Measurements from ENCODE around the gene ZC3H4. TPM values are rescaled to one million over a fixed set of nuclear protein-coding genes. Genes with fewer than 3 reads are reported as not detected.

The ZC3H4 gene
- 10.1 and 13.1 TPM in 2 replicates for total RNA-seq (2014; rRNA removed; shearing (Covaris generic))

DNA sequence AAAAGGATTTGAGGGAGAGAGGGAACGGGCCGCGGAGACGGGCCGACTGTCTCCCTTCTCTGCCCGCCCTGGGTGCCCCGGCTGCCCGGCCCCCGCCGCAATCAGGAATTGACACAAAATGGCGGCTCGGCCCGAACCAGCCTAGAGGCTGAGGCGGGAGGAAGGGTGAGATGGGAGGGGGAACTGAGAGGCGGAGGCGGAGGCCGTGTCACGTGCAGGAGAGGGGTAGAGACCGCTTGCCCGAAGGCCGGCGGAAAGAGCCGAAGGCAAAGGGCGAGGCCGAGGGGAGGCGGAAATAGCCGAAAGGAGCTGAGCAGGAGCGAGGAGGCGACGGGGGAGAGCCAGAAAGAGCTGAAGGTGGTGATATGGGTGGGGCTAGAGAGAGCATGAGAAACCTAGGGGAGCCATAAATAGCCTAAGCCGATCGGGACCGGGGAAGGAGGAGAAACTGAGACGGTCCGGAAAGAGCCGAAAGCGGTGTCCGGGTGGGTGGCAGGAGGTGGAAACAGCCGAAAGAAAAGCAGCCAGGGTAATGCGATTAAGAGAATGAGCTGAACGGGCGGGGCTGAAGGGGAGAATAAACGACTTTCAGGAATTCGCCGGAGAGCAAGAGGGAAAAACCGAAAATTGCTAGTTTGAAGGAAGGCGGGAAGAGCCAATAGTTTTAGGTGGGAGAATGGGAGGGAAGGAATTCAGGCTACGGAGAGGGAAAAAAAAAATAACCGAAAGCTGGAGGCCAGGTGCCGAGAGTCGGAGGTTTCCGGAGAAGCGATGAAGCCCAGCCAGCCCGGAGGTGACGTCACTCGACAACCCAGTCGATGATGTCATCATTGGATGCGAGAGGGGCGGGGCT lies at the start of gene ZC3H4:
ZC3H4 (minus strand) TSS at position 780 of the 853 bp plus-strand sequence. CDS start 1,192 bp downstream, outside the sequence.
- peak; percentile 95 for DNase-seq (ENCODE audit: low spot score)

DNA sequence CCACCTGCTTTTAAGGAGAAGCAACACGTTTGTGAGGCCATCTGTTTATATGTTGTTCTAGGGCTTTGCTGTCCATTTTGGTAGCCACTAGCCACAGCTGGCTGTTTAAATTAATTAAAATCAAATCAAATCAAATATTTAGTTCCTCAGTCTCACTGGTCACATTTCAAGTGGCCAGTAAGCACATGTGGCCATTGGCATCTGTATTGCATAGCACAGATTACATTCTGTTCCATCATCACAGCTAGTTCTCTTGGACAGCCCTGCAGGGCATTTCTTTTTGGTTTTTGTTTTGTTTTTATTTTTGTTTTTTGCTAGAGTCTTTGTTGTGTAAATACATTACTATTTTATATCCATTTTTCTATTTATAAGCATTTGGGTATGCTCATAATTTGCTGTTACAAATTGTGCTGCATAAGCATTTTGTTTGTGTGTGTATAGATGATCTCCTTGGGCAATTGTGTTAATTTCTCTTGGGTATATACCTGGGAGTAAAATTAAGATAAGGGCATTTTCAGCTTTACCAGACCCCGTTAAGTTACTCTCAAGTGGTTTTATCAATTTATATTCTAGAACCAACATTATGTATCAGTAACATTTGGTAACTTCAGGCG lies 48.4 kb upstream of the ZC3H4 start:
- no peak for DNase-seq (ENCODE audit: low spot score)

DNA sequence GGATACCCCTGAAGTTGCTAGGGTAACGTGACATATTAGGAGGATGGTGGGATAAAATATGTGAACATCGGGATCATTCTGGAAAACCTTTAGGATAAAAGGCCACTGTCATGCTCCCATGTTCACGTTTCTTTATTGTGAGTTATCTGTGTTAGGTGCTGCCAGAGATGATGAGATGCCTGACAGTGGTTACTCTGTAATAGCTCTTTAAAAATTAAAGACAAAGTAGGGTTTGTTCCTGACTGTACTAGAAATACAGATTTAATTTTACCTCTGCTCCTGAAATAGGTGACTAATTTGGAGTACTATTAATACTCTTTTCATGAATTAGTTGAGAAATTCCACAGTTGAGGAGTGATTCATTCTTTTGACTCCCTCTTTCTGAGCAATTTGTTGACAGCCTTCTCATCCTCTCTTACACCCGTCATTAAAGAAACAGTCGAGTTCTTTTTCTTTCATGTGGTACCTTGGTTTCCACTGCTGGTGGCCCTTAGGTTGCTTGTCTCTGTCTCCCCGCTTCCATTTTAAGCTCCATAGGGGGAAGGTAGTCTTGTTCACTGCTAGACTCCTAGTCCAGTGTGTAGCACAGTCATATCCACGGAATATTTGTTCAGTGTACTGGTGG lies 45.4 kb upstream of the ZC3H4 start:
- DNase-seq (ENCODE audit: low spot score): peak; percentile 57

DNA sequence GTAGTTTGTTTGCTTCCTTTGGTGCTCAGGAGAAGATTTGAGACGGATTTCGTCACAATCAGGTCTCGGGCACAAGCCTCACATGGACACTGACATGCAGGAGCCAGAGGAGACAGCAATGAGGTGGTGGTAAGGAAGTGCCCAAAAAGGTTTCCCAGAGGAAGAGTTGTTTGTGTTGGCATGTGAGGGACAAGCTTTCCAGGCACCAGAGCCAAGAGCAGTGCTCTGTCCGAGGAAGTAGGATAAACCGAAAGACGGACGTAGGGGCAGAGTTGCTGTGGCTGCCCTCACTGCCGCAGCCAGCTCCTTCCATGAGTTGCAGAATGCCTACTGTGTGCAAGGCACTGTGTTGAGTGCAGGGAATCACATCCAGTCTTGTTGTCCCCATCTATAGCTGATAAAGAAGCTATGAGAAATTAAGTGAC lies 44.8 kb upstream of the ZC3H4 start:
- DNase-seq (ENCODE audit: low spot score): no peak

DNA sequence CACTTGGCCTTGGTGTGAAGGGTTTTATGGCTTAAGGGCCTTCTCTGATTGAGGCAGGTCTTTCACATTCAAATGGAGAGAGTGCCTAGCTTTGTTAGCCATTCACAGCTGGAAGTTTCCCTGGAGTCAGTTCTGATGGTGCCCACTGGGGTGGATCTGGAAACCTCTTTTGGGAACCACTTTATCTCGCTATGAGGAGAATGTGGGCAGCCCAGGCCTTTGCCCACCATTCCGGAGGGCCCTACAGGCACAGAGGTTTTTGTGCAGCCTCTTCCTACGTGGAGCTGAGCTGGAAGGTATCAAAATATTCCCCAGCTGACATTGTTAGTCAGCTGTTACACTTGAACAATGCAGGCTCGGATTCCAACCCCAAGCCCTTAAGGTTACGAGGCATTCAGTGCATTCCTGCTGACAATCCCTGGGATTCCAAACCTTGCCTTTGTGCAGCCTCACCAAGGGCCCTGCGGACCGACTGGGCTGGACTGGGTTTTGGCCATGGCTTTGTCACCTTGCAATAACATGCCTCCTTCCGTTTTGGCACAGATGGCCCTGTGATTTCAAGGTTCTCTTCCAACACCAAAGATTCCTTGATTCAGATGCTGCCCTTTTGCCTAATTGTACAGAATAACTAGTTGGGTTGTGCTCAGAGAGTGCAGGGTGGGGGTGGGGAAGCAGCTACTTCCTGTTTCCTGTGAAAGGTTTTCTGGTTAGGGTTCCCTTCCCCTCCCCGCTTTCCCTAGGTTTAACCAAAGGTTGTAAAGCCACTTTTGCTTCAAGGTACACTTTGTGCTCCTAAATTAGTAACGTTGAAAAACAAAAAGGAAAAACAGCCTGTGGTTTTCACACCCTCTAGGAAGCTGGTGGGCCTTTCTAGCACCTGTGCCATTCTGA lies 44.1 kb upstream of the ZC3H4 start:
- DNase-seq (ENCODE audit: low spot score): peak; percentile 62

DNA sequence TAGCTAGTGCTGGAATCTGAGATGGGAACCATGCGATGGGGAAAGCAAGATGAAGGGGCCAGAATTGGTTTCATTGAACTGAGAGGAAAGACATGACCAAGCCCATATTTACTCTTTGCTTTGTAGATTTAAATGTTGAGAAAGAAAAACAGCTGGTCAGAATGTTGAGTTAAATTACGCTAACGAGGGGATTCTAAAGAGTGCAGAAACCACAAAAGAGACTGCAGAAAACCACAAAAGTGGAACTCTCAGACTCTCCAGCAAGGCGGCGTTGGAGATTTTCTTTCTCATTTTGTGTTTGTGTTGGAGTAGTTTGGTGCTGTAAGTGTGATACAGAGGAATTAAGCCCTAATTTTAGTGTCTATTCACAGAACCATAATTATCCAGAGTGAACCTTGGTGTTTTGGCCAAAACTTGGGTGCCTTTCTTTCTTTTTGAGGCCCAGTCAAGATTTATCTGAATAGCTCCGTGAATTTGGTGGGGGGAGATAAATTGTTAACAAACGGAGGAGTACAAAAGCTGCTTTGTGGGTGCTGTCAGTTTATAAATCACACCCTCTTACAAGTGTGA lies 43.4 kb upstream of the ZC3H4 start:
- peak; percentile 29 for DNase-seq (ENCODE audit: low spot score)

DNA sequence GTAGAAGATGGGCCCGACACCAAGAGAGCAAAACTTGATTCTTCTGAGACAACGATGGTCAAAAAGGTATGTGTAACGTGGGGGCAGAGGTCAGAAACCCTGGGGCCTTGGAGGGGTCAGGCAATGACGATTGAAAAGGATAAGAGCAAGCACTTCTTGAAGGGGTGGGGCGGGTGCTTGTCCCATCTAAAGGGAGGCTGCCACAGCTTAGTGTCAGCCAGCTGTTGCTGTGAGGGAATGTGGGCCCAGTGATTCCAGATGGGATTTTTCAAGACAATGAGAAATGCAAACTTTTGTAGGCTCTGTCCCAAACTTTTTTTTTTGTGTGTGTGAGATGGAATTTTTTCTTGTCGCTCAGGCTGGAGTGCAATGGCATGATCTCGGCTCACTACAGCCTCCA lies 41.6 kb upstream of the ZC3H4 start:
- DNase-seq (ENCODE audit: low spot score): no peak

DNA sequence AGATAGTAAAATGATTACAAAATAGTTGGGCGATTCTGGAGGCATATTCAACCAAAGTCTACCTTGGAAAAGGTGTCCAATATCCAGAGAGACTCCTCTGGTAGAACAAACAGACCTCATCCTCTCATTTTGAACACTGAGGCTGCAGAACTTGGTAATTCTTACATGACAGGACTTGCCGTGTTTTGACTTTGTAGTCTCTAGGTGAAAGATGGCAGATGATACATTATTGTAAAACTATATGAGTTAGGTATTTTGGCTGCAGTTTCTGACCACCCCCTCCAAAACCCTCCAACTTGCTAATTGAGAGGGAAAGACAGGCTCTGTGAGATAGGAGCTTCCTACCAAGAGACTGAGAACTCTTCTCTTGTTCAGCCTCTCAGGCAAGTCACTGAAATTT lies 39.7 kb upstream of the ZC3H4 start:
- DNase-seq (ENCODE audit: low spot score): no peak

DNA sequence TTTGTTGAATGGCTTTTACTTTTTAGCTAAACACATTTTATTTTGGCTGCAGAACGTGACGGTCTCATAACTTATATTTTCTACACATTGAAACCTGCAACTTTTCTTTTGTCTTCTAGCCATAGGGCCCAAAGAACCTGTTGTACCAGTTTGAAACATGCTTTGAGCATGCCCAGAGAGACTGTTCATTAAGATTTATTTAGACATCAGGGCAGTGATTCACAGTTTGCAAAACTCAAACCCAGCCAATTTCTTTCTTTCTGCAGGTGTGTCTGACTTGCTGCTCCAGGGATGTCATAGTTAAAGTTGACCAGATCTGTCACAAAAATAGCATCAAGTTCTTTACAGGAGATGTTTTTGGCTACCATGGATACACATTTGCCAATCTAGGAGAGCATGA lies 39.1 kb upstream of the ZC3H4 start:
- DNase-seq (ENCODE audit: low spot score): no peak

DNA sequence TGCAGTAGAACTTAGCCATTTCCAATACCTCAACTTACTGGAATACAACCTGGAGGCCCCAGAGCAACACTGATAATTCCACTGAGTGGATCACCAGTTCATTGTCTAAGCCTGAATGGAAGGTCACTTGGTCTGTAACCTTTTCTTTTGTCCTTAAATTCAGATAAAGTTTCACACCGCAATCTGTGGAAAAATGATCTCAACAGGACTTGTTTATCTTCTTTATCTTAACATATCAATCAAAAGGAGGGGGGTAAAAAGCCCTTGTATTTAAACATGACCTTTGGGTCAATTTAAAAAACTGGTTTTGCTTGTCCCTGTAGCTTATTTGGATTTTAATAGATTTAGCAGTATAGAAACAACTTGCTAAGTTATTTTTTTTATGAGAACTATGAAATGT lies 38.6 kb upstream of the ZC3H4 start:
- no peak for DNase-seq (ENCODE audit: low spot score)

DNA sequence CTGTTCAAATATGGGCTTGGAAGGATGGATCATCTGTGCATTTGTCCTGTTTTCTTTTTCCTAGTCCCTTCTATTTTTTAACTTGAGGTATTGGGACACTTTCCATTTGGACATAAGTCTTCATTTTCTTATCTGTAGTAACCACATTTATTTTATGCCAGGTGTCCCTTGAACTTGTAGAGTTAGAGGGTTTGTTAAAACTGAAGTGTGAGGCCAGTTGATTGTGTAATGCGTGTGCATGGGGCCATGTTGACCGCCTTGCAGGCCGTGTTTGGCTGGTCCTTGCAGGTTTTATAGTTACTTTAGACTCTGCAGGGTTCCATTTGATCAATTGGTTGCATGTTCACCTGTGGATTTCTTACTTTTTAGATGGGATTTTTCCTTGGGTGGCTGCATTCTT lies 38.1 kb upstream of the ZC3H4 start:
- DNase-seq (ENCODE audit: low spot score): no peak

DNA sequence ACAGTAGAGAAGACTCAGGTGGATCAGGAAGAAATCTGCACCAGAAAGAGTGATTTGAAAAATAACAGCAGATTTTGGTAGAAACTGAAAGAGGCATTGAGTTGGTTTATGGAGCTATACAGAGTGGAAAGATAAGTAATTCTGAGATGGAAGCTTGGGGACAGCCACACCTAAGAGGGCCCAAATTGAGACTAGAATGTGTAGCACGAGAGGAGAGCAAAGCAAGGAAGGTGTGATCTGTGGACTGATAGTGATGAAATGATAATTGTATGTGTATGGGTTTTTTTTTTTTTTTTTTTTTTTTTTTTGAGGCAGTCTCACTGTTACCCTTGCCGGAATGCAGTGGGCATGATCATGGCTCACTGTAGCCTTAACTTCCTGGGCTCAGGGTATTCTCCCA lies 33.3 kb upstream of the ZC3H4 start:
- no peak for DNase-seq (ENCODE audit: low spot score)

DNA sequence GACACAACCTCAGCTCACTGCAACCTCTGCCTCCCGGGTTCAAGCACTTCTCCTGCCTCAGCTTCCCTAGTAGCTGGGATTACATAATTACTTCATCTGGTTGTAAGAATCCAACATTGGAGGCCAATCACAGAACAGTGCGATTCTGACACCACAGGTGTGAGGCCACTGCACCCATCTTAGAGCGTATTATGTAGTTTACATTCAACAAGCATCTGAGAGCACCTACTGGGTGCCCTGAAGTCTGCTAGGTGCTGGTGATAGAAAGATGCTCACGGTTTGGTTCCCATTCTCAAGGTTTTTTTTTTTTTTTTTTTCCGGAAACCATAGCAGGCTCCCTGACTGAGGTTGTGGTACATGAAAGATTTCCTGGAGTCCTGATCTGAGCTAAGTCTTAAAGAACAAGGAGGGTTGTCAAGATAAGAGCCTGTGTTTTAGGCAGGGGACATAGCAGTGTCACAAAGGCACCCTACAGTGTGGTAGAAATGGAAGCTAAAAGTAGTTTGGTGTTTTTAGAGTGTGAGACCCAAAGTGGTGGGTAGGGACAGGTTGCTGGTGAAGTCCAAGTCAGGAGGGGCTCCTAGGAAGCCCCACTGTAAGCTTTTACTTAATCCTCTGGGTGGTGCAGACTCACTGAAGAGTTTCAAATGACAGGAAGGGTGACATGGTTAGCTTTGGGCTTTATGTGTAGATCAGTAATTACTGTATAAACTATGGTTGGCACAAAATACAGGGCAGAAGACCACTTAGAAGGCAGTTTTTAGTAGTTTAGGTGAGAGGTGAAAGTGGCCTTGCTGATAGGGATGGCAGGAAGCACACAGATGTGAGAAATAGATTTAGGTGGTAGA lies 32.3 kb upstream of the ZC3H4 start:
- no peak for DNase-seq (ENCODE audit: low spot score)

DNA sequence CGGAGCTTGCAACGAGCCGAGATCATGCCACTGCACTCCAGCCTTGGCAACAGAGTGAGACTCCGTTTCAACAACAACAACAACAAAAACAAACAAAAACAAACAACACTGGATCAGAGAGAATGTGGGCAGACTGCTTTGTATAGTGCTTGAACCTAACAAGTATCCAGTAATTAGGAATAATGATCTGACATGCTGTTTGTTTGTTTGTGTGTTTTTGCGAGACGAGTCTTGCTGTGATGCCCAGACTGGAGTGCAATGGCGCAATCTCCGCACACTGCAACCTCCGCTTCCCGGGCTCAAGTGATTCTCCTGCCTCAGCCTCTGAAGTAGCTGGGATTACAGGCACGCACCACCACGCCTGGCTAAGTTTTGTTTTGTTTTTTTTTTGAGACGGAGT lies 31.1 kb upstream of the ZC3H4 start:
- DNase-seq (ENCODE audit: low spot score): no peak

DNA sequence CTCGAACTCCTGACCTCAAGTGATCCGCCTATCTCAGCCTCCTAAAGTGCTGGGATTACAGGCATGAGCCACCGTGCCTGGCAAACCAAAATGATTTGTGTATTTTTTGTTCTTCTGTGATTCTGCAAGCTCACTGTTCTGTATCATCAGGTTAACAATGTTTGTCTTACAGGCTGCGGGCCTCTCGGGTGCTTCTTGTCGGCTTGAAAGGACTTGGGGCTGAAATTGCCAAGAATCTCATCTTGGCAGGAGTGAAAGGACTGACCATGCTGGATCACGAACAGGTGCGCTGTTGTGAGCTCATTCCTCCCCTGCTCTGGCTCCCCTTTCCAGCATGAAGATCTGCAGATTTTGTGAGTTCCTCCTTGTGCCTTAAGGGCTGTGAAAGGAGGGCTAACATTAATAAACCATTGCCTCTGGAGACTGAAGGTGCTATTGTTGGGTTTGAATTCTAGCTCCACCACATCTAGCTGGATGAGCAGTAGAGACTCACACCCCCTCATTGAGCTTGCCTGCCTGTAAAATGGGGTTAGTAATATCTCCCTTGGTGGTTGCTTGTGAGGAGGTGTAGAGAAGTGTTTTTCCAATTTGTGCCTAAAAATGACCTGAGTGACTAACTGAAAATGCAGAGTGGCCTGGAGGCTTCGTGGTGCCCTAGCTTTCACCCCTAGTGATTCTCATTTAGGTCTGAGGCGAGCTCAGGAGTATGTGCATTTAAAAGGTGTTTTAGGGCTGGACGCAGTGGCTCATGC lies 29.9 kb upstream of the ZC3H4 start:
- no peak for DNase-seq (ENCODE audit: low spot score)

DNA sequence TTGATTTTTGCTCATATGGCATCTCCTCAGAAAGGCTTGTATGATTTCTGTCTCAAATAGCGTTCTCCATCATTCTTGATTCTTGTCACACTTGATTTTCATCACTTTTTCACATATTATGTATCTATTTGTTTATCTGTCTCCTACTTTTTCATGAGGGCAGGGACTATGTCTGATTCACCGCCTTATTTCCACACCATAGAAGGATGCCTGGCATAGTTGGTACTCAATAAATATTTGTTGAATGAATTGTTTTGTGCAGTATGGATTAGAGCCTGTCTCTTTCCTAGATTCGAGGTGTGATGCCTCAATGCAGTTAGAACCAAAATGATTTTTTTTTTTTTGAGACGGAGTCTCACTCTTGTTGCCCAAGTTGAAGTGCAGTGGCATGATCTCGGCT lies 29.2 kb upstream of the ZC3H4 start:
- no peak for DNase-seq (ENCODE audit: low spot score)

DNA sequence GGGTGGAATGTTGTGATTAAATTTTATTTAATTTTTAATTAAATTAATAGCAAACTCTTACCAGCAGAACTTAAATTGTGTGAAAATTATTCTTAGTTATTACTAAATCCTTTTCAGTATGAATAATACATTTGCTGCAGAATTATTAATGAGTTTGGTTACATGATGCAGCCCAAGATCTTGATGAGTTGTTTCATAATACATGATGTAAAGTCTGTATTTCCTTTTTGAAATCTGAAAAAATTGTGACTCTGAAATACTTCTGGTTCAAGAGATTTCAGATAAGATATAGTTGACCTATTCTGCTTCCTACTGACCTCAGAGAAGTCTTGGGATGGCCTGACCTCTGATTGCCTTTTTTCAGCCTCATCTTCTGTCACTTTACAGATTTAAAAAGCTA lies 28.1 kb upstream of the ZC3H4 start:
- DNase-seq (ENCODE audit: low spot score): no peak

DNA sequence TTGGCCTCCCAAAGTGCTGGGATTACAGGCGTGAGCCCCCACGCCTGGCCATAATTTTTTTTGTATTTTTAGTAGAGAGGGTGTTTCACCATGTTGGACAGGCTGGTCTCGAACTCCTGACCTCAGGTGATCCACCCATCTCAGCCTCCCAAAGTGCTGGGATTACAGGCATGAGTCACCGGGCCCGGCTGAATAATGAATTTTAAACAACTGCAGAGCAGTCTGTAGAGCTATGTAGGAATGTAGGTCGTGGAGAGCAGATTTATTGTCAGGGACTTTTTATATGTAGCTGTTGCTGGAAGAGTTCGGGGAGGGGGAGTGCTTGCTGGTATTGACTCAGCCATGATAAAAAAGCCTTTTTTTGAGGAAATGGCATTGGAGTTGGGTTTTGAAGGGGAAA lies 27.7 kb upstream of the ZC3H4 start:
- DNase-seq (ENCODE audit: low spot score): peak; percentile 76

DNA sequence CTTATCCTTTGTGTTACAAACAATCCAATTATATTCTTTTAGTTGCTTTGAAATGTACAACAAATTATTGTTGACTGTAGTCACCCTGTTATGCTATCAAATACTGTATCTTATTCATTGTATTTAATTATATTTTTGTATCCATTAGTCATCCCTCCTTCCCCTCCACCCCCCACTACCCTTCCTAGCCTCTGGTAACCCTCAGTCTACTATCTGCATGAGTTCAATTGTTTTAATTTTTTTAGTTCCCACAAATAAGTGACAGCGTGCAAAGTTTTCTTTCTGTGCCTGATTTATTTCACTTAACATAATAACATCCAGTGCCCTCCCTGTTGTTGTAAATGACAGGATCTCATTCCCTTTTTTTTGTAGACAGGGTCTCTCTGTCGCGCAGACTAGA lies 21.6 kb upstream of the ZC3H4 start:
- no peak for DNase-seq (ENCODE audit: low spot score)

DNA sequence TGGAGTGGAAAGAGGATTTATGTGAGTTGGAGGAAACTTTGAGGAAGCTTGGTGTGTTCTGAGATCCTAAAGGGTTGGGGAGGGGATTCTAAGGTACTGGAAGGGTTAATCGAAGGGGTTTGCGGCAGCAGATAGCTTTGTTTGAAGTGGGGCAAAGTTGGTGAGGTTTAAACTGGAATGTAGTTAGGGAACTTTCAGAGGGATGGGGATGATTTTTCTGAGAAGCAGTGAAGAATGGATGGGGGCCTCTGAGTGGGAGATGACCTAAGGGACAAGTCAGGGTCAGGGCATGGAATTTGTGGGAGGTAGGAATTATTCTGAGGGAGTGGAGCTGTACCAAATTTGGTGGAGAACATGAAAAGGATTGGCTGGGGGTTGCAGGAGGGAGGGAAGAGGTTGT lies 21.0 kb upstream of the ZC3H4 start:
- no peak for DNase-seq (ENCODE audit: low spot score)
